ENCODE measurements around the gene YBEY.
"Not testable (repeated sequence)": the region's sequence is repeated elsewhere in the genome, so short reads cannot be mapped to it uniquely, and the experiment has no call there.

YBEY gene

DNA sequence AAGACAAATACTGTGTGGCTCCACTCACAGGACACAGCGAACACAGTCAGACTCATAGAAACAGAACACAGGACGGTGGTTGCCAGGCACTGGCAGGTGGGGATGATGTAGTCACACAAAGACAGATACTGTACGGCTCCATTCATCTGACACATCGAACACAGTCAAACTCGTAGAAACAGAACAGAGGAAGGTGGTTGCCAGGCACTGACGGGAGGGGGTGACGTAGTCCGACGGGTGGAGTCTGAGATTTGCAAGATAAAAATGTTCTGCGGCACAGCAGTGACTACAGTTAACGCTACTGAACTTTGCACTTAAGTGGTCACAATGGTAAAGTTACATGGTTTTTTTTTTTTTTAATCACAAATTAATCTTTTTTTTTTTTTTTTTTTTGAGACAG lies 18.8 kb downstream of the YBEY start:
- DNase-seq (ENCODE audit: low read depth): no peak

DNA sequence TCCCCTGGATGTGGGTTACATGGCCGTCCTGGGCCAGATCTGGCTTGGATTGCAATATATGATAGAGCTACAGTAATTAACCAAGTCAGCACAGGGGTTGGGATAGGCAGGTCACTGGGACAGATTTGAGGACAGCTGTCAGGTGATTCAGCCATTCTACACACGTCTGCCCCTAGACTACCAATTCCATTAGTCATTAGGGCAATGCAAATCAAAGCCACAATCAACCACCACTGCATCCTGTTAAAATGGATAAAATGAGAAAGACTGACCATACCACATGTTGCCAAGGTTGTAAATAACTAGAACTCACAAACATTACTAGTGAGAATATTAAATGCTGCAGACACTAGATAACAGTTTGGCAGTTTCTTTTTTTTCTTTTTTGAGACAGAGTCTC lies 21.5 kb downstream of the YBEY start:
- DNase-seq (ENCODE audit: low read depth): no peak

DNA sequence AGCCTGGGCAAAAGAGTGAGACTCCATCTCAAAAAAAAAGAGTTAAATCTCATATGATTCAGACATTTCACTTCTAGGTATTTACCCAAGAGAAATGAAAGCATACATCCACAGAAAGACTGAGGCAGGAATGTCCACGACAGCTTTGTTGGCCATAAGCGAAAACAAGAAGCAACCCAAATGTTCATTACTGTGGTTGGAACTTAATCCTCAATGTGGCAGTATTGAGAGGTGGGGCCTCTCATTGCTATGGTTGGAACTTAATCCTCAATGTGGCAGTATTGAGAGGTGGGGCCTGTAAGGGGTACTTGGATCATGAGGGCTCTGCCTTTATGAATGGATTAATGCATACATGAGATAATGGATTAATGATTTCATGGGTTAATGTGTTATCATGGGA lies 22.3 kb downstream of the YBEY start:
- no peak for DNase-seq (ENCODE audit: low read depth)

DNA sequence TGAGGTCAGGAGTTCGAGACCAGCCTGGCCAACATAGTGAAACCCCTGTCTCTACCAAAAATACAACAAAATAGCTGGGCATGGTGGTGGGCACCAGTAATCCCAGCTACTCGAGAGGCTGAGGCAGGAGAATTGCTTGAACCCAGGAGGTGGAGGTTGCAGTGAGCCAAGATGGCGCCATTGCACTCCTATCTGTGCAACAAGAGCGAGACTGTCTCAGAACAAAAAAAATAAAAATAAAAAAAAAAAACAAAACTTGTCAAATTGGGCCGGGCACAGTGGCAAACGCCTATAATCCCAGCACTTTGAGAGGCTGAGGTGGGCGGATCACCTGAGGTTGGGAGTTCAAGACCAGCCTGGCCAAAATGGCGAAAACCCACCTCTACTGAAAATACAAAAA lies 24.1 kb downstream of the YBEY start:
- not testable (repeated sequence) for DNase-seq (ENCODE audit: low read depth)

DNA sequence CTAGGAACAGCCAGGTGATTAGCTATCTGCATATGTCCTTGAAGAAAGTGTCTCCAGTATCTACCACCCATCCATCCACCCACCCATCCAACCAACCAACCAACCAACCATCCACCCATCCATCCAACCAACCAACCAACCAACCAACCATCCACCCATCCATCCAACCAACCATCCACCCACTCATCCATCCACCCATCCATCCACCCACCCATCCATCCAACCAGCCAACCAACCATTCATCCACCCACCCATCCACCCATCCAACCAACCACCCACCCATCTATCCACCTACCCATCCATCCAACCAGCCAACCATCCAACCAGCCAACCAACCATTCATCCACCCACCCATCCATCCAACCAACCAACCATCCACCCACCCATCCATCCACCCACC lies 25.4 kb downstream of the YBEY start:
- no peak for DNase-seq (ENCODE audit: low read depth)

DNA sequence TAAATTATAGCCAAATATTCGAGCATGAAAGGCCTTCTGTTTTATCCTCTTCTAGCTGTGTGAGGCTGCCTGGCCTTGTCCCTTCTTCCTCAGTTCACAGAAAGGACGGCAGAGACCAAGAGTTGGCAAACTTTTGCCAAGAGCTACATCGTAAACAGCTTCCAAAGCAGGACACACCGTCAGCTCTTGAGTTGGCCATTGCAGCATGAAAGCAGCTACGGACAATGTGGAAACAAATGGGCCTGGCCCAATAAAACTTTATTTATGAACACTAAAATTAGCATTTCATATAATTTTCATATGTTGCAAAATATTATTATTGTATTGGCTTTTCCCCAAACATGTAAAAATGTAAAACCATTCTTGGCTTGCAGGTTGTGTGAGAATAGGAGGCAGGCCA lies 26.8 kb downstream of the YBEY start:
- no peak for DNase-seq (ENCODE audit: low read depth)

DNA sequence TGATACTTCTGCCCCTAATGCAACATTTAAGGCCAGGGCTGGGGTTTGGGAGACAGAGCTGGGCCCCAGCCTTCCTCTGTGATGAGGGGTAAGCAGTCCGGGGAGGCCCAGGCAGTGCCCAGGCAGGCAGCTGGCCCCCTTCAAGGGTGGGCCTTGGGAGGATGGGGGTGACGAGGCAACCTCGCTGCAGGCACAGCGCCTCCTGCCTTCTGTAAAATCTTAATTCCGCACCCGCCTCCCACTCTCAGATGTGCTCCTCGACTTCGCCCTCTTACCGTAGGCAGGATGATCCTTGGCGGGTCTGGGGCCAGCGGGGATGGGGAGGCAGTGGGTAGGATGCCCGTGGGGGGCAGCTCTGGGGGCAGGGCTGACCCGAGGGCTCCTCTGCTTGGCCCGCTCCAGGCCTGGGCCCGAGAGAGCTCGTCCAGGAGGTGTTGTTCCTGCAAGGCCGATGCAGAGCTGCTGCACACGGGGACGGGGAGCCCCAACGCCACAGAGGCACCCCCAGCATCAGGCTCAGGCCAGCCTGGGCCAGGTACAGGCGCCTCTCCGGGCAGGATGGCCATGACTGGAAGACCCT lies 28.4 kb downstream of the YBEY start:
- DNase-seq (ENCODE audit: low read depth): no peak

DNA sequence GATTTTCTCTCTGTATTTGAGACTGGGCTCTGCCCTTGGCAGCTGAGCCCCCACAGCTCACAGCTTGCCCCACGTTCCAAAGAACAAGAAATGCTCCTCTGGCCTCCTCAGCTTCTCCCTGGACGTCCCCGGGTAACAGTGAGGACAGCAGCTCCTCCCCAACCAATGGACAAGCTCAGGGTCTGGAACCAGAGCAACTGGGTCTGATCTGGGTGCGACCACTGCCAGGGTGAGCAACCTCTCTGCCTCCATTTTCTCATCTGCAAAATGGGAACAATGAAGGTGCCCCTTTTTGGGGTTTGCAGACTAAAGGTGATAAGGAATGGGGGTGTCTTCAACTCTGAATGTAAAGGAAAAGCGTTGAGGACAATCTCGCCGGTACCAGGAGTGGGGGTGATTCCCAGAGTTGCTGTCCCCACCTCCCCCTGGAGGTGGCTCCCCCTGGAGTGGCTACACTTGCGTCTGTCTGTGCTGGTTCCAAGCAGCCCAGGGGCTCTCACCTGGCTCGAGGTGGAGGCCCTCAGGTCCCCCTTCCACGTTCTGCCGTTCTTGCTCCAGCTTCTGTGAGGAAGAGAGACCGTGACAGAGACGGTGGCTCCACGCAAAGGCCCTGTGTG lies 30.7 kb downstream of the YBEY start:
- DNase-seq (ENCODE audit: low read depth): no peak

DNA sequence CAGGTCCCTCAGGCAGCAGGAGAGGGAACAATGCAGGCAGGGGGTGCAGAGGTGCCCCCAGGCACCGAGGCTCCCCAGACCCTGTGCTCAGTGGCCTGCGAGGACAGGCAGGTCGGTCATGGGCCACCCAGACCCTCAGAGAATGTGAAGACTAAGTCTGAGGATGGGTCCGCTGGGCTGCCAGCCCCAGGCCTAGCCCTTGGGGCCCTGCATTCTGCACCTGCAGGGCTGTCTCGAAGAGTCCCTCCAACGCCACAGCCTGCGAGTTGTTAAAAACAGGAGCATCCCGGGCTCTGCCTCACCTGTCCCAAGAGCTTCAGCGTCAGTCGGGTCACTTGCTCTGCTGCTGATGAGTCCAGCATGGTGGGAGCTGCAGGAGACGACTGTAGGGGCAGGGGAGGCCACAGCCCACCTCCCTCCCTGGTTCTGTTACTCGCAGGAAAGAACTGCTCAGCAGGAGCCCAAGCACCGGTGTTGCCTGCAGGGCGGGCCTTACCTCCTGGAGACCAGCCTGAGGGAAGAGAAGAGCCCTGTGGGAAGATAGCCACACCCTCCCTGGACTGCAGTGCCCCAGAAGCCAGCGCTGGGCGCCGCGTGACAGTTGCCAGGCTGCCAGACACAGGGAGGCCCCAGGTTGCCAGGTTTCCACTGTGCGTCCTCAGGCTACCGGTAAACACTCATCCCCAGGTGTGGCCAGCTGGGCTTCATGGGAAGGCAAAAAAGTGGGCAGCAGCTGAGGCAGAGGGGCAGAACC lies 31.7 kb downstream of the YBEY start:
- DNase-seq (ENCODE audit: low read depth): no peak

DNA sequence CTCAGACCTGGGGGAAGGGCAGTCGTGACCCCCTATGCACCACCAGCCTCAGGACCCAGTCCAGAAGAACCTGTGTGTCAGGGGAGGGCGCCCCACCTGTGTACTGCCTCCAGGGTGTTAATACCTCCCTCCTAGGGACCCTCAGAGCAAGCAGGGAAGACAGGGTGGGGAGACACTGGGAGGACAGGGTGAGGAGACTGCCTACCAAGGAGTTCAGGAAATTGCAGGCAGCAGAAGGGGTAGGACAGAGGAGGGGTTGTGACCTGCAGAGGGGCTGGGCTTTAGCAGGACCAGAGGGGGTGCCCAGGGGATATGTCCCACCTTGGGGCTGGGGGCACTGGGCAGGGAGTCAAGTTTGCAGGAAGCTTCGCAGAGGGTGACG lies 32.3 kb downstream of the YBEY start:
- no peak for DNase-seq (ENCODE audit: low read depth)

DNA sequence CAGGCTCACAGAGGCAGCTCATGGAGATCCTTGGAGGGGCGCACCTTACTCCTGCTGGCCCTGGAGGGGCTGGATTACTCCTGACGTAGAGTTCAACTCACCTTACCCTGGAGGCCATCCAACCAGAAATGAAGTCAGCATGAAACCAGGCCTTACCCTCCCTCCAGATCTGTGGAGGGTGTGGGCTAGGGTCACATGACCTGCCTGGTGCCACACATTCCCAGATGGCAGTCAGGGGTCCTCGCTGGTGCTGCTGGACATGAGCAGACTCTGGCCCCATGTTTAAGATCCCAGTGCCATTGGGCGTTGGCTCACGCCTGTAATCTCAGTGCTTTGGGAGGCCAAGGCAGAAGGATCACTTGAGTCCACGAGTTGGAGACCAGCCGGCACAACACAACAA lies 33.0 kb downstream of the YBEY start:
- no peak for DNase-seq (ENCODE audit: low read depth)

DNA sequence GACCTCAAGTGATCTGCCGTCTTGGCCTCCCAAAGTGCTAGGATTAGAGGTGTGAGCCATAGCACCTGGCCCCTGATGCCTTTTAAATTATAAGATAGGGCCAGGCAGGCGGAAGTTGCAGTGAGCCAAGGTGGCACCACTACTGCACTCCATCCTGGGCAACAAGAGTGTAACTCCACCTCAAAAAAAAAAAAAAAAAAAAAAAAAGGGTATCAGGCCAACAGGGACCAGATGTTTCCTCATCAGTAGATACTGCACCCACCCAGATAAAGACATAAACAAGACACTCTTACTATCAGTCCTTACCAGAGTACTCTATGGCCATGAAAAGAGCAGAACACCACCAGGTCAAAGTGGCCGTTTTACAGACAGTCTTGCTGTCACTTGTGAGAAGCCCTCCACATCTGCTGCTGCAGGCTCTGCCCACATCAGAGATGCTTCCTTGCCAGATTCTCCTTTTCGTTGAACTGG lies 34.2 kb downstream of the YBEY start:
- DNase-seq (ENCODE audit: low read depth): no peak

DNA sequence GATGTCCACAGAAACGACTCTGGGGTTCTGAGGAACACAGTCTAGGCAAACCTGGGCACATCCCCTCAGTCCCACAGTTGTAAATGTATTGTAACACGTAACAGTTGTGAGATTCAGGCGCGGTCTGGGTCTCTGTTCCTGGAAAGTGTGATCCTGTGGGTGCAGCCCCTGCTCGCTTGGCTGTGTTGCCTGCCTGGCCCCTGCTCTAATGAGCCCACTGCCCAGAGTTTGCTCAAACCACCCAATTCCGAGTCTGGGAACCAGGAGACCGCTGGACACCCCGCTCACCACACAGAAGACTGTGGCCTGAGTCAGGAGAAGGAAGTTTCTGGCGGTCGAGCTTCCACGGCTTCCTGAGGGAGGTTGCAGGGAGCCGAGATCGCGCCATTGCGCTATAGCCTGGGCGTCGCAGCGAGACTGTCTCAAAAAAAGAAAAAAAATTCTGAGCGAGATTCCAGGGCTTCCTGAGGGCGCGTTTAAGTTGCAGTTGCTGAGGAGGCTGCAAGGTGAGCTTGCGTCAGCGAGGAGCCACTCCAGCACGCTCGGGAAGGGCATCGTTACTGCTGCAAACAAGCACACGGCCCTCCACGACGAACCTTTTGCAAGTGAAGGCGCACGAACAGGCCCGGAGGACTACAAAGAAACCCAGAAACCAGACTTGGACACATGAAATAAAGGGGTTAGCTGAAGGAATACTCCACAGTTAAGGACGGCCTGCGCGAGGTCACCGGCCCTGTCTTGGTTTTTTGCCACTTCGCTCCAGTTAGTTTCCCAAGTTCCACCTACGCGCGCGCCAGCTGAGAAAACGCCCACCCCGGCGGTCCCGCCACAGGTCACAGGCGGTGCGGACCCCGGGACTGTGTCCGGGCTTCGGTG lies 36.4 kb downstream of the YBEY start:
- no peak for DNase-seq (ENCODE audit: low read depth)

DNA sequence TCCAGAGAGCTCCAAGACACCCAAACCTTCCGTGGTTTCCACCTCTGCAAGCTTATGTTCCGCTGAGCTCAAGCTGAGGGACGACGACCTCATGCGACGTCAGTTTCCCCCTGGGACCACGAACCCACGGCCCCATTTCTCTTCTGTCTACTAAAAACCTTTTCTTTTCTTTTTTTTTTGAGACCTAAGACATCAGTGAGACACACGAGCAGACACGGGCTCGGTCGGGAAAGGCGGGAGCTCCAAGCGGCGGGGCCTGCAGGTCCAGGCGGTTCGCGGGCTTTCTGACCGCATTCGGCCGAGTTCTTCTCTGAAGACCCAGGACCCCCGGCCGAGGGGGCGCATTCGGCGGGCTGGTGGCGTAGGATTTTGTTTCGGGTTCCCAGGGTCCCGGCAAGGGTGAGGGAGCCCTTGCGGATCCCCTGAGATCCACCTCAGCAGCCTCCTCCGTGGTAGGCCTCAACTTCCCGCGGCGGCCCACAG lies 37.1 kb downstream of the YBEY start:
- no peak for DNase-seq (ENCODE audit: low read depth)

DNA sequence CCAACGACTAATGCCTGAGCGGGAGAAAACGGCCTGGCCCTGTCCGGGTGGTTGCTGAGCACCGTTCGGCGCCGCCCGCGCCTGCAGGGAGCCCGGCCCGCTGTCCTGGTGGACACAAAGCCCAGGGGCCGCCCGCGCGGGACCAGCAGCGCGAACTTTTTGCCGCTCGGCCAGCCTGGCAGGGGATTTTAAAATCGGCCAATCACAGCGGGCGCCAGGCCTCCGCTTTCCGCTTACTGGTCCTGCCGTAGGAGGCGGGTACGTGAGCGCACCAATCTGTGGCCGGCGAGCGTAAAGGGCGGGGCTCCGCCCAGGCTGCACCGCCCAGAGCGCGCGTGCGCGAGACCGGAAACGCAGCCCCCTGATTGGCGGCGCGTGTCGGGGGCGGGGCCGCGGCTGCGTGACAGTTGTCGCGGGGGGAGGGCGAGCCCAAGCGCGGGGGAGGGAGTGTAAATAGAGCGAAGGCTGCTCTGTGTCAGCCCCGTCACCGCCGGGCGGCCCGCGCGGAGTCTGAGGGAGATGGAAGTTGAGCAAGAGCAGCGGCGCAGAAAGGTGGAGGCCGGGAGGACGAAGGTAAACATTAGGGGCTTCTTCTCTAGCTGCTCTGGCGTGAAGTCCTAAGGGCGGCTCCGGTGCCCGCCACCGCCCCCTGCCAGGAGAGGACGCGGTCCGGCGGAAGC lies 37.7 kb downstream of the YBEY start, which contains the start of the genes C21orf58 and PCNT:
TSS of gene C21orf58 (minus strand) at position 161 of the 680 bp plus-strand sequence. CDS start 1,132 bp downstream, outside the sequence.
TSS of gene PCNT (plus strand) at position 447 of the 680 bp plus-strand sequence. CDS start at position 520, 73 bp downstream.
- DNase-seq (ENCODE audit: low read depth): peak; percentile 94

DNA sequence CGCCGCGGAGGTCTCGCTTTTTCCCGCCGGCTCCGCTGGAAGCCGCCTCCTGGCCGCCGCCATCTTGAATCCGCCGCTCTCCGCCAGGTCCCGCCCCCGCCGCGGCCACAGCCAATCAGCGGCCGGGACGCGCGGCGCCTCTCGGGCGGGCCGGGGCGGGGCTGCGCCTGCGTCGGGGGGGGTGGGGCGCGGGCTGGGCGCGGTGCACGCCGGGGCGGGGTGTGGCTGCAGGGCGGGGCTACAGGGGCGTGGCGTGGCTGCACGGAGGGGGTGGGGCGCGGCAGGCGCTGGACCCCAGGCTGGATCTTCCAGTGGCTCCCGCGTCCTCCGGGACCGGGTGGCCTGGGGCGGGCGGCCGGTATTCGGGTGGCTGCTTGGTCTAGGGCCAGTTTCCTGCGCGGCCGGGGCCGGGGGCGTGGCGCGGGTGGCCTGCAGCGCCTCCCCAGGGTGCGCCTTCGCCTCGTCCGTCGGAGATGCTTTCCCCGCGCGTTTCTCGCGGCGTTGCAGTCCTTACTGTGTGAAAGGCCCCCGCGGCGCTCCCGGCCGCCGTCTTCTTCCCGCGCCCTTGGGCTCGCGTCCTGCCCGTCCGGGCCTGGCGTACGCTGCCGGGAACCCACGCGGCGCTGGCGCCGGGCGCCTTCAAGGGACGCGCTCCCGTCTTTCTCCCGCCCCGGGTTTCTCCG lies 38.4 kb downstream of the YBEY start:
- DNase-seq (ENCODE audit: low read depth): peak; percentile 72

DNA sequence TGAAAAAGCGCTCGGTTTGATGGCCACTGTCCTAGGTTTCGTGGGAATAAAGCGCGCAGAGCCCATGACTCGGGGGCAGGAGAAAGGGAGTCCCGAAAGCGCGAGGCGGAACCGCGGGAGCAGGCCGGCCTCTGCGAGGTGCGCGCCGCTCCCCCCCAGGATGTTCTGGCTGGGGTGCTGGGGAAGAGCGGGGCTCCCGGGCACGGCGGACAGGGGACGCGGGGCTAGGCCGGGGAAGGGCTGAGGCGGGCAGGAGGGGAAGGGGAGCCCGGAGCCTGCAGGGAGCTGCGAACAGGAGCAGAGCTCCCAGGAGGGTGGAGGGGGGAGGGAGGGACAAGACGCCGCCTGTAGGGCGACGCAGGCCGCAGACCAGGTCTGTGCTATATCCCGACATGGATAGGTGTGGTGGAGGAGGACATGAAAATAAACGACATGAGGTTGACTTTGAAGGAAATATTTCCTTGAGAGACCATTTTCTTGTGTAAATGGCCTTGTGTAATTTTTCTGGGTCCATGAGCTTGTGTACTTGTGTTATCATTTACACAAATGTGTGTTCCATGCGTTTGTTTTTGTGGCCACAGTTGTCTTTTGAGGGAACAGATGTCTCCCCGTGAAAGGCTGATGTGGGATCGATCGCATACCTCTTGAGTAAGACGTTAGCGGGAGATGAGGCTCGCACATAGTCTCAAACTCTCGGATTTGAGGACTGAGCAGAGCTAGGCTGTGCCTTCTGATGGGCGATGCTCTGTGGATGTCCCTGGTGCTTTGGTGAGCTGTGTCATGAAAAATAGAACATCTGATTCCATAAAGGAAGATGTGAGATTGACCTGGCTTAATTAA lies 39.2 kb downstream of the YBEY start:
- DNase-seq (ENCODE audit: low read depth): no peak

DNA sequence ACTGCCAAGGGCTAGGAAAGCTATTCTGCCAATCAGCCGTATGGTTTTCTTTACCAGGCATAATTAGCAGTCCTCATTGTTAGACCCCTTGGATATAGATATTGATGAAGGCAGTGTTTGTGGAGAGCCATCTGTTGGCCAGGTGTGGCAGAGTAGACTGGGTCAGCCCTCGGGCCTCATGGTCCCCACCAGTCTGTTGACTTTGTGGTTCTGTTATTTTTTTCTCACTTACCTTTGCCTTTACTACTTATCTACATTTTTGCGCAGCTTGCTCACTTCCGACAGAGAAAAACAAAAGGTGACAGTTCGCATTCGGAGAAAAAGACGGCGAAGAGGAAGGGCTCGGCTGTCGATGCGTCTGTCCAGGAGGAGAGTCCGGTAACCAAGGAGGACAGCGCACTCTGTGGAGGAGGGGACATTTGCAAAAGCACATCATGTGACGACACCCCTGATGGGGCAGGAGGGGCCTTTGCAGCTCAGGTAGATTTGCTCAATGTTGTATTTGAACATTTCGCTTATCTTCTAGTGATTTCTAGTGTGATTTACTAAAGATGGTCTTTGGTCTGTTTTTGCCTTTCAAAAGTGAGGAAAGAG lies 40.1 kb downstream of the YBEY start:
- DNase-seq (ENCODE audit: low read depth): no peak

DNA sequence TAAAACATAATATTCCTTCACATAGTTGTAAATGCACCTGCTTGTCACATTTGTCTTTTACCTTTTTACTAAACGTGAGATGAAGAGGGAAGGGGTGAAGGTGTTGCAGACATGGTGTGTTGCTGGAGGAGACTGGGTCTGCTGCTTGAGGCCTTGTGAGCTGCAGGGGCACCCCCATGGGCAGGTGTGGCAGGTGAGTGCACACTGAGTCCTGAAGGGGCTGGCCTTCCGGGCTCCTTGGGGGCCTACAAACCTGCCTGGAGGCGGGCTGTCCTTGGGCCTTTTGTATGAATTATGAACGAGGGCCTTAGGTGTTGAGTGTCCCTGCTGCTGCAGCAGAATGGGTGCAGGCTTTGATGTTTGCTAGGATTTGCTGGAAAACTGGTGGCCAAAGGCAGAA lies 41.6 kb downstream of the YBEY start:
- DNase-seq (ENCODE audit: low read depth): no peak

DNA sequence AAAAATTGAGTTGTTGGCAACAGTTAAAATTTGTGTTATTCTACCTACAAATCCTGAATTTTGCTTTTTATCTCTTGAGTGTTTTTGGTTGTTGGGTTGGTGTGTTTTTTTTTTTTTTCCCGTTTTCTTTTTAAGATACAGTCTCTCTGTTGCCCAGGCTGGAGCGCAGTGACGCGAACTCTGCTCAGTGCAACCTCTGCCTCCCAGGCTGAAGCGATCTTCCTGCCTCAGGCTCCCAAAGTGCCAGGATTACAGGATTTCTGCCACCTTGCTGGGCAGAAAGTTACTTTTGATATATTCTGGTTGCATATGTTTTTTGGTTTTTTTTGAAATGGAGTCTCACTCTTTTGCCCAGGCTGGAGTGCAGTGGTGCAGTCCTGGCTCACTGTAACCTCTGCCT lies 42.0 kb downstream of the YBEY start:
- DNase-seq (ENCODE audit: low read depth): no peak
